GM19193 (cell line): ENCODE measurements around the gene ABHD2.

ENCODE experiments used
- POLR2A ChIP-seq: IDR thresholded peaks from 4 replicates; pipeline ENCODE4 v1.6.1; 2011; ENCODE audit not compliant: insufficient read depth, insufficient read length; ENCODE audit errors: extremely low read depth

Gene ABHD2

GRCh38 chr15:89106200-89106599 lies 17.9 kb downstream of the ABHD2 start:
- no peak for TF ChIP-seq POLR2A

GRCh38 chr15:89107984-89108383 lies 19.7 kb downstream of the ABHD2 start:
- TF ChIP-seq POLR2A: no peak

- TF ChIP-seq POLR2A: no peak
These were observed 20.6 kb downstream of the ABHD2 start for GRCh38 chr15:89108835-89109234.

GRCh38 chr15:89109238-89109637 lies 21.0 kb downstream of the ABHD2 start:
- no peak for TF ChIP-seq POLR2A

- no peak for TF ChIP-seq POLR2A
These were observed 21.8 kb downstream of the ABHD2 start for GRCh38 chr15:89110060-89110459.

- TF ChIP-seq POLR2A: no peak
These were observed 23.1 kb downstream of the ABHD2 start for GRCh38 chr15:89111352-89111751.

GRCh38 chr15:89111961-89112340 lies 23.7 kb downstream of the ABHD2 start:
- TF ChIP-seq POLR2A: no peak

- no peak for TF ChIP-seq POLR2A
These were observed 24.2 kb downstream of the ABHD2 start for GRCh38 chr15:89112341-89112971.

GRCh38 chr15:89113296-89114024 lies 25.2 kb downstream of the ABHD2 start:
- no peak for TF ChIP-seq POLR2A

- TF ChIP-seq POLR2A: no peak
These were observed 26.7 kb downstream of the ABHD2 start for GRCh38 chr15:89114990-89115389.

- TF ChIP-seq POLR2A: no peak
These were observed 27.3 kb downstream of the ABHD2 start for GRCh38 chr15:89115547-89115946.

- TF ChIP-seq POLR2A: no peak
These were observed 28.1 kb downstream of the ABHD2 start for GRCh38 chr15:89116404-89116803.

GRCh38 chr15:89117790-89118189 lies 29.5 kb downstream of the ABHD2 start:
- no peak for TF ChIP-seq POLR2A

GRCh38 chr15:89118481-89118989 lies 30.3 kb downstream of the ABHD2 start:
- TF ChIP-seq POLR2A: no peak

GRCh38 chr15:89119489-89120478 lies 31.5 kb downstream of the ABHD2 start:
- no peak for TF ChIP-seq POLR2A
